MCF 10A (cell line): ENCODE data around the gene TMEM131L. TPM values are rescaled to one million over a fixed set of nuclear protein-coding genes. Genes with fewer than 3 reads are reported as not detected.

ENCODE experiments used
- BruUV-seq: library from RNA; stranded (reverse); fragments of 400-500 nt; replicated peaks from 2 replicates; lab custom pipeline; 2021; lab: Mats Ljungman, UMichigan
- CTCF ChIA-PET: fragments of 300-600 bp; sonication (Branson Sonifier 250); formaldehyde crosslinking; extraction: SDS; loops from one replicate; lab custom pipeline; 2021; ENCODE audit warnings: antibody characterized with exemption, inconsistent platforms; lab: Yijun Ruan, JAX
- POLR2A ChIA-PET: fragments of 300-600, 350-650 bp; sonication (Branson Sonifier 250); formaldehyde crosslinking; extraction: SDS; loops from one replicate; lab custom pipeline; 2020; ENCODE audit warnings: antibody characterized with exemption, inconsistent platforms; lab: Yijun Ruan, JAX
- DNase-seq: peaks from one replicate; pipeline ENCODE4 v3.0.0-alpha.2; 2018; ENCODE audit not compliant: unreplicated experiment
- H3K27ac Mint-ChIP-seq: one replicate; pipeline ENCODE4 v1.8.0; 2022; ENCODE audit warnings: mild to moderate bottlenecking, low read depth, mixed read lengths; ENCODE audit not compliant: unreplicated experiment
- H3K27me3 Mint-ChIP-seq: one replicate; pipeline ENCODE4 v1.8.0; 2022; ENCODE audit warnings: mixed read lengths; ENCODE audit not compliant: insufficient read depth, unreplicated experiment
- H3K36me3 Mint-ChIP-seq: one replicate; pipeline ENCODE4 v1.8.0; 2022; ENCODE audit warnings: mild to moderate bottlenecking, moderate library complexity, mixed read lengths; ENCODE audit not compliant: insufficient read depth, unreplicated experiment
- H3K4me1 Mint-ChIP-seq: one replicate; pipeline ENCODE4 v1.8.0; 2022; ENCODE audit warnings: mixed read lengths; ENCODE audit not compliant: insufficient read depth, unreplicated experiment
- H3K4me3 Mint-ChIP-seq: one replicate; pipeline ENCODE4 v1.8.0; 2022; ENCODE audit warnings: mild to moderate bottlenecking, moderate library complexity, mixed read lengths; ENCODE audit not compliant: unreplicated experiment
- H3K9me3 Mint-ChIP-seq: one replicate; pipeline ENCODE4 v1.8.0; 2022; ENCODE audit warnings: mixed read lengths; ENCODE audit not compliant: unreplicated experiment
- CTCF ChIP-seq: fragments of 200-600 bp; IDR thresholded peaks from one replicate; pipeline ENCODE4 v1.8.0; 2022; ENCODE audit warnings: antibody characterized with exemption, mild to moderate bottlenecking; ENCODE audit not compliant: unreplicated experiment
- intact Hi-C: fragments of 100-400 bp; cut with micrococcal nuclease; formaldehyde crosslinking; loops from 2 replicates; pipeline ENCODE4 v1.14.1; 2022
- total RNA-seq: library from RNA; stranded (reverse); gene quantifications from 2 replicates; pipeline ENCODE4 v1.2.3, GENCODE V29; 2022

Gene TMEM131L
- total RNA-seq, 1 experiment from 2014 or later: 10.1 TPM

DNA sequence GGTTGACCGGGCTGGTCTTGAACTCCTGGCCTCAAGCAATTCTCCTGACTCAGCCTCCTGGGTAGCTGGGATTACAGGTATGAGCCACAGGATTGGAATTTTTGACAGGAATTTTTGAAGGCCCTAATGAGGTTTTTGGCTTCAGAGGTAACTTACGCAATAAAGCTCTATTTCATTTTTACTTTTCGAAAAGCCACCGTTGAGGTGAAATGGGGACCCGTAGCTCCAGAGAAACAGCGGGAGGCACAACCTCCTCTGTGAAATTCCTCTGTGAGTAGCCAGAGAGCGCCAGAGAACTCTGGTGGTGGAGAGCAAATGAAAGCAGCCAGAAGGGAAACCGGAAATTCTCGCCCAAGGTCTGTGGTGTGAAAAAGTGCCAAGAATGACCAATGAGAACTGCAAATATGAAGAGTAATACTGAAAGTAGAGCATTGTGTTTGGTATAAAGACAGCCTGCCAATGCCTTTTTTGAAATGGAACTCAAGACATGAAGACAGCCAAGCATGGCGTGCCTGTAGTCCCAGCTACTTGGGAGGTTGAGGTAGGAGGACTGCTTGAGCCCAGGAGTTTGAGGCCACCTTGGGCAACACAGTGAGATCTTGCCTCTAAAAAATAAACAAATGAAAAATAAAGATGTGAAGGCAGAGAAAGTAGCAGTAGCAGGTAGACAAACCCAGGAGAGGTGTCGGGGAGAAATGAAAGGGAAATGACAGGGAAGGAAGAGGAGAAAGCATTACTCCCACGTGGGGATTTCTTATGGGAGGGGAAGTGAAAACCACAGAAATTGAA, 33.0 kb upstream of the TMEM131L start:
- intact Hi-C loops: loop anchor here (1.0 kb wide), 3 partner anchors 89 to 290 kb away; partner anchors contain the start of gene MND1
- H3K36me3 Mint-ChIP-seq: no peaks in the 10 kb centered on the region
- peak overlapping the region; percentile 72 for H3K27ac Mint-ChIP-seq
- POLR2A ChIA-PET: interaction anchor here (0.6 to 1.9 kb wide), 11 partner anchors 23 to 178 kb away, joined by 3 to 14 read pairs (median 3); partner anchors contain the start of gene TMEM131L
- DNase-seq: peak; percentile 95
- no TSS peak for BruUV-seq
- peaks cover 7% of the 10 kb centered on the region for H3K4me1 Mint-ChIP-seq
- H3K4me3 Mint-ChIP-seq: peak overlapping the region; percentile 57
- peak; percentile 53 for TF ChIP-seq CTCF
- CTCF ChIA-PET: interaction anchor here (0.6 to 2.3 kb wide), 29 partner anchors 9 to 854 kb away, joined by 3 to 23 read pairs (median 4); partner anchors contain the start of genes MND1 and TMEM131L
- H3K27me3 Mint-ChIP-seq: no peaks in the 10 kb centered on the region
- no peaks in the 10 kb centered on the region for H3K9me3 Mint-ChIP-seq

DNA sequence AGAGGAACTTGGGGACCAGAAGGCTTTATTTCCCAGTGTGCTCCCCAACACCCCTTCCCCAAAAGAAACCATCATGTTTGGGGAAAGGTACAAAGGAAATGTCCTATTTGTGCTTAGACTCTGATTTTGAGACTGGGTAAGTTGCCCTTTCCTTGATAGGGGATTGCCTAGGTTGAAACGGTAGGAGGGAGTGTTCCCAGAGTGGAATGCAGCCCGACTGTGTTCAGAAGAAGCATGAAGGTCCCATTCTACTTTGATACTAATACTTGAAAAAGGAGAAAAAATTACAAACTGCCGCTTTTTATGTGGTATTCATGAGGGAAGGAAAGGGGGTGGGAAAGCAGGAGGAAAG, 32.4 kb upstream of the TMEM131L start:
- H3K9me3 Mint-ChIP-seq: no peaks in the 10 kb centered on the region
- H3K27me3 Mint-ChIP-seq: no peaks in the 10 kb centered on the region
- BruUV-seq: no TSS peak
- peak overlapping the region; percentile 72 for H3K27ac Mint-ChIP-seq
- intact Hi-C loops: loop anchor here (1.0 kb wide), 3 partner anchors 89 to 290 kb away; partner anchors contain the start of gene MND1
- peak overlapping the region; percentile 57 for H3K4me3 Mint-ChIP-seq
- CTCF ChIA-PET: interaction anchor here (0.6 to 1.8 kb wide), 15 partner anchors 8 to 159 kb away, joined by 3 to 23 read pairs (median 4); partner anchors contain the start of genes MND1 and TMEM131L
- H3K4me1 Mint-ChIP-seq: peaks cover 7% of the 10 kb centered on the region
- POLR2A ChIA-PET: interaction anchor here (0.9 to 1.9 kb wide), 4 partner anchors 9 to 45 kb away, joined by 3 to 14 read pairs (median 4); partner anchors contain the start of gene TMEM131L
- no peaks in the 10 kb centered on the region for H3K36me3 Mint-ChIP-seq
- no peak for DNase-seq
- no peak for TF ChIP-seq CTCF

DNA sequence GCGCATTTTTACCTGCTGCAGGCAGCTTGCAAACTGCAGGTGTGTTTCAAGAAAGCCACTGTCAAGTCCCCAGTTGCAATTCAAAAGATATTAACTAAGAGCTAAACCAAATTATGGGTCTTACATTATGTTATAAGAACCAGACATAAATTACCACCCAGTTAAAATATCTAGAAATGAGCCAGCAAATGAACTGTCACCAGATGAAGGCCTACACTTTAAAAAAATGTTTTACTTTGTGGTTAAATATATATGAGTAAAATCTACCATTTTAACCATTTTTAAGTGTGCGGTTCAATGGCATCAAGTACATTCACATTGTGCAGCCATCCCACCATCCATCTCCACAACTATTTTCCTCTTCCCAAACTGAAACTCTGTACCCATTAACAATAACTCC, 32.0 kb upstream of the TMEM131L start:
- POLR2A ChIA-PET: interaction anchor here (0.9 to 1.7 kb wide), 2 partner anchors 8 to 10 kb away, joined by 3 to 4 read pairs; no protein-coding TSS in a partner anchor
- Mint-ChIP-seq H3K4me1 (peaks cover 7% of the 10 kb centered on the region), H3K27me3 (no peaks in the 10 kb centered on the region), H3K9me3 (no peaks in the 10 kb centered on the region), H3K4me3 (no peak overlapping the region), H3K36me3 (no peaks in the 10 kb centered on the region), H3K27ac (no peak overlapping the region)
- intact Hi-C loops: no loop called here
- DNase-seq: no peak
- no peak for TF ChIP-seq CTCF
- CTCF ChIA-PET: interaction anchor here (0.6 to 1.1 kb wide), 8 partner anchors 29 to 159 kb away, joined by 3 to 4 read pairs (median 3); partner anchors contain the start of gene TMEM131L
- no TSS peak for BruUV-seq
